Measurements from ENCODE around the gene PAGE1.

- TF ChIP-seq EZH2phosphoT487 (IDR thresholded peaks at IDR 0.05), result no peak
- TF ChIP-seq CTCF (IDR thresholded peaks at IDR 0.05), result no peak
Observed at GRCh38 chrX:49726966-49727365, 31.2 kb upstream of the PAGE1 start.
